ENCODE data around the gene SLC17A8.

DNA sequence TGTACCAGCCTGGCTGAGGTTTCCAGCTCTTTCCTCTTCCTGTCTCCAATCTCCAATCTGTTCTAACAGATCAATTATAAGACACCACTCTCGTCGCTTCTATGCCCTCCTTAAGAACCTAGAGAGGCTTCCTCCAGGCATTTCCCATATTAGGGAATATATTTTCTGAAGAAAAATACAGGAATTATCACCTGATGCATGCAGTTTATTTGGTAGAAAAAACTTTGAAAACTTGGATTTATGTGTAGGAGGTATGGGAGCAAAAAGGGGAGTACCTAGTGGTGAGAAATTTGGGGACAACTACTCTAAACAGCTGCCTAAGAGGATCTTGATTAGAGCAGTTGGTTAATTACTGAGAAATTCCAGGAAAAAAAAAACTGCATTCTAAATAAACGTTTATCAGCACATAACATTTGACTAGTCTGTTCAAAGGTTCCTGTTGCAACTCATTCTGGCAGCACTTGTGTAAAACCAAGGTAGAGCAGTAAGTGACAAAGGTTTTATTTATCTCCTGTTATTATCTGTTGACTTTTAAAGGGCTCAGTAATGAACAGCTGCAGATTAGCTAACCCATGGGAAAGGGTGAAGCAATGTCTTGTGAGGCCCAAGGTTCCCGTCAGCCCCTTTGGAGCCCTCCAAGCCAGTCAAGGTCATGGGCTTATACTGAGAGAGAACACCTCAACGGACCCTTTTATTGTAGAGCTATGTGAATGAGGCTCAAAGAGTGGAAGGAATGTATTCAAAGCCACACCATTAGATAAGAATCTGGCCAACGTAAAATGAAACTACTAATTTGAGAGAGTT, 80.4 kb downstream of the SLC17A8 start:
- TF ChIP-seq, protein P1, sequence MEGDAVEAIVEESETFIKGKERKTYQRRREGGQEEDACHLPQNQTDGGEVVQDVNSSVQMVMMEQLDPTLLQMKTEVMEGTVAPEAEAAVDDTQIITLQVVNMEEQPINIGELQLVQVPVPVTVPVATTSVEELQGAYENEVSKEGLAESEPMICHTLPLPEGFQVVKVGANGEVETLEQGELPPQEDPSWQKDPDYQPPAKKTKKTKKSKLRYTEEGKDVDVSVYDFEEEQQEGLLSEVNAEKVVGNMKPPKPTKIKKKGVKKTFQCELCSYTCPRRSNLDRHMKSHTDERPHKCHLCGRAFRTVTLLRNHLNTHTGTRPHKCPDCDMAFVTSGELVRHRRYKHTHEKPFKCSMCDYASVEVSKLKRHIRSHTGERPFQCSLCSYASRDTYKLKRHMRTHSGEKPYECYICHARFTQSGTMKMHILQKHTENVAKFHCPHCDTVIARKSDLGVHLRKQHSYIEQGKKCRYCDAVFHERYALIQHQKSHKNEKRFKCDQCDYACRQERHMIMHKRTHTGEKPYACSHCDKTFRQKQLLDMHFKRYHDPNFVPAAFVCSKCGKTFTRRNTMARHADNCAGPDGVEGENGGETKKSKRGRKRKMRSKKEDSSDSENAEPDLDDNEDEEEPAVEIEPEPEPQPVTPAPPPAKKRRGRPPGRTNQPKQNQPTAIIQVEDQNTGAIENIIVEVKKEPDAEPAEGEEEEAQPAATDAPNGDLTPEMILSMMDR (conservative IDR thresholded peaks at IDR 0.05 in 1 of 2, IDR thresholded peaks at IDR 0.05 in 1 of 2; ENCODE audit: low read depth in 1 of 2, low read length in 2 of 2): no peak
- no peak for TF ChIP-seq EZH2 (IDR thresholded peaks at IDR 0.05; ENCODE audit: low read length, missing control alignments)
